GM12872 (cell line): Measurements from ENCODE around the gene ZCCHC2.

Experiments used
- CTCF ChIP-seq: IDR thresholded peaks from 3 replicates; pipeline ENCODE4 v1.5.1; 2011; ENCODE audit warnings: low read depth, mild to moderate bottlenecking, low read length, moderate library complexity; ENCODE audit not compliant: insufficient read depth

The ZCCHC2 gene

GRCh38 chr18:62556397-62556796 lies 33.6 kb downstream of the ZCCHC2 start:
- TF ChIP-seq CTCF = no peak

DNA sequence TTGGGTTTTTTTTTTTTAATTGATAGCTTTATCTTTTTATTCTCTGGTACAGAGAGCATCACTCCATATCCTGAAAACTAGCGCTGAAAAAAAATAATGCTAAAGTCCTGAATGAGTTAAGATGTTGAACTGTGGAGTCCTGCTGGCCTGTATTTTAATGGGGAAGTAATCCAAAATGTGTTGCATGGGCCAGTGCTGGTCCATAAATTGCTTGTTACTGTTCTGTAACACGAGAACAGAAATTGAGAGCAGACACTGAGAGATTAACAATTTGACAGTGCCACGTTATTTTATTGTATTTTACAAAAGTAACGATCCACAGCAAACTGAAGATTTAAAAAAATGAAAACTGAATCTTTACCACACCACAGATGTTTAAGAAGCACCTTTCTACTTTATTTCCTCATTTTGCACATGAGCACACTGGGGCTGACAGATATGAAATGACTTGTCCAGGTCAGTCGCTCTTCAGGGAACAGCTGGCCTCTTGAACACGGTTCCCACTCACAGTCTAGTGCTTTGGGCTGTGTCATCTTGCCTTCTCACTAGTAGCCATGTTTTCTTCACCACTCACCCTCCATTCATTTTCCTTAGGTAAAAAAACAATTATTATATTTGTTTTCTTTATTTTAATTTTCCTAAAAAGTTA lies 35.3 kb downstream of the ZCCHC2 start:
- TF ChIP-seq CTCF = no peak

- TF ChIP-seq CTCF = no peak
Measured at GRCh38 chr18:62564044-62564443, 41.2 kb downstream of the ZCCHC2 start.

DNA sequence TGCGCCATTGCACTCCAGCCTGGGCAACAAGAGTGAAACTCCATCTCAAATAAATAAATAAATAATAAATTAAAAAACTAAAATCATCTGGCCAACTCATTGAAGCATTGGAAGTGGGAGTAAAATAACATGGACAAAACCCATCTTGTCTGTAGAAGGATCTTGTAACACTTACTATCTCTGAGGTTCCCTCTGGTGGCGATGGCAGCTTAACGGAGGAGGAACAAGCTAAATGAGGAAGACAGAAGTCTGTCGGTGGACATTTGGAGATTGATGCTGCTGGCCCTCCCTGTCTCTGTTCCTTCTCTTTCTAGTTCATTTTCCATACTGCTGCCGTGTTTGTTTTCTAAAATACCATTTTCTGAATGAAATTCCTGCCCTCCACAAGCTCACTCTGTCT lies 43.4 kb downstream of the ZCCHC2 start:
- TF ChIP-seq CTCF = no peak

GRCh38 chr18:62566818-62567217 lies 44.0 kb downstream of the ZCCHC2 start:
- no peak for TF ChIP-seq CTCF

DNA sequence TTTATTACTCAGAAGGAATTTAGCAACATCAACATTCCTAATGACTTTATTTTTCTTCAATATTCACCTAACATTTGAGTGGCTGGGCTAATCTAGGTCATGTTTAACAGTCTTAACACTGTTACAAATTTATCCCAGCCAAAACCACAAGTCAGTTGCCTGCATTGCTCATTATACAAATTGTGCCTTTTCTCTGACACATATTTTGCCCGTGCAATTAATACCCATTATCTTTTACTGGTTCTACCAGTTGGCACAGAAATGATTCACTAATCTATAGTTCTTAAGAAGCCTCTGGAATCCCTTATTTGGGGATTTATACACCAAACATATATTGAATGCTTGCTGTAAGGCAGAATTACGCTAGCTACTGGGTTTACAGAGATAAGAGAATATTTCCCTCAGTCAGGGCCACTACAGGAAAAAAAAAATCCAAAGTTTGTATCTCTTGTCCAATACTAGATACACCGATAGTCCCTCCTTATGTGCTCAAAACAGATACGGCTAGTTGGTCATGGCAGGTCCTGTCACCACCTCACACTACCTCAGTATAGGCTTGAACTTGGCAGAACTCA lies 46.3 kb downstream of the ZCCHC2 start:
- no peak for TF ChIP-seq CTCF

DNA sequence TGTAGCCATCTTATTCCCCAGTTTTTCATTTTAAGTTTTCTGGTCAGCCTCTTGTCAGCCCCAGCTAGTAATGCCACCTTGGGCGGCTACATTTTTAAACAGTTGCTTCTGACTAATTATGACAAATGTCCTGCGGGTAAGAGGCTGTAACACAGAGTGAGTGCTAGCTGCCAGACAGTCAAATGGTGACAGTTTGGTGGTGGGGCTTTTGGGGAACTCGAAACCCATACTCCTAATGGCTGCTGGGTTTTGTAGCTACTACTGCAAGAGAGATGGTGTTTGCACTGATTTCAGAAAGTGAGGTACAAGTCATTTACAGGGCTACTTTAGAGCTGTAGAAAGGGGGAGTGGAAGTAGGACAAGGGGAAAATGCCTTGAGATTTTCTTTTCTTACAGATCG lies 48.2 kb downstream of the ZCCHC2 start:
- no peak for TF ChIP-seq CTCF

- TF ChIP-seq CTCF = no peak
Measured at GRCh38 chr18:62571648-62572047, 48.8 kb downstream of the ZCCHC2 start.
